Stimulated activated CD4-positive, alpha-beta T cell treated with anti-CD3 and anti-CD28 coated beads, Interleukin-12 subunit alpha, Interleukin-12 subunit beta, amount 100 ng/mL, for 4 hours (primary cell): Measurements from ENCODE around the gene LIN9.
A peak's percentile ranks its signal among the peaks of the same experiment; 100 is the strongest.
"Not testable (repeated sequence)": the region's sequence is repeated elsewhere in the genome, so short reads cannot be mapped to it uniquely, and the experiment has no call there.

Experiments
- DNase-seq: peaks from one replicate; pipeline ENCODE4 v3.0.0-alpha.2; 2020

Gene LIN9

GRCh38 chr1:226308723-226309397, at the start of gene LIN9:
Gene LIN9 (minus strand): TSS chr1:226309164. CDS start chr1:226309139, 25 bp downstream.
- peak; percentile 94 for DNase-seq

GRCh38 chr1:226357416-226357815, 48.5 kb upstream of the LIN9 start:
- no peak for DNase-seq

GRCh38 chr1:226355669-226356551, 46.9 kb upstream of the LIN9 start:
- no peak for DNase-seq

GRCh38 chr1:226355016-226355415, 46.1 kb upstream of the LIN9 start:
- DNase-seq, result no peak

GRCh38 chr1:226353698-226354525, 44.9 kb upstream of the LIN9 start:
- DNase-seq, result no peak

- DNase-seq, result no peak
Measured at GRCh38 chr1:226351709-226352108, 42.7 kb upstream of the LIN9 start.

- no peak for DNase-seq
Measured at GRCh38 chr1:226350519-226350865, 41.5 kb upstream of the LIN9 start.

GRCh38 chr1:226349801-226350518, 41.0 kb upstream of the LIN9 start:
- DNase-seq, result no peak

GRCh38 chr1:226349081-226349480, 40.1 kb upstream of the LIN9 start:
- no peak for DNase-seq

- DNase-seq, result no peak
Measured at GRCh38 chr1:226344441-226345259, 35.7 kb upstream of the LIN9 start.

- DNase-seq, result no peak
Measured at GRCh38 chr1:226342656-226343055, 33.7 kb upstream of the LIN9 start.

- DNase-seq, result not testable (repeated sequence)
Measured at GRCh38 chr1:226340111-226340510, 31.1 kb upstream of the LIN9 start.

GRCh38 chr1:226337276-226337875, 28.4 kb upstream of the LIN9 start:
- DNase-seq, result no peak

GRCh38 chr1:226335661-226336060, 26.7 kb upstream of the LIN9 start:
- DNase-seq, result no peak

GRCh38 chr1:226332947-226333346, 24.0 kb upstream of the LIN9 start:
- DNase-seq, result no peak

- DNase-seq, result no peak
Measured at GRCh38 chr1:226329237-226329636, 20.3 kb upstream of the LIN9 start.

GRCh38 chr1:226327761-226328162, 18.8 kb upstream of the LIN9 start:
- no peak for DNase-seq

- DNase-seq, result no peak
Measured at GRCh38 chr1:226325178-226325577, 16.2 kb upstream of the LIN9 start.

GRCh38 chr1:226324479-226324878, 15.5 kb upstream of the LIN9 start:
- no peak for DNase-seq

- DNase-seq, result no peak
Measured at GRCh38 chr1:226322986-226323385, 14.0 kb upstream of the LIN9 start.

GRCh38 chr1:226320930-226321329, 12.0 kb upstream of the LIN9 start:
- no peak for DNase-seq
